GM10248 (cell line): ENCODE data around the gene WIPF2.

Source experiments
- CTCF ChIA-PET: fragments of 300-600 bp; sonication (Branson Sonifier 250); formaldehyde crosslinking; extraction: SDS; loops from one replicate; lab custom pipeline; 2021; ENCODE audit warnings: antibody characterized with exemption; lab: Yijun Ruan, JAX
- POLR2A ChIA-PET: fragments of 350-650 bp; sonication (Branson Sonifier 250); formaldehyde crosslinking; extraction: SDS; loops from one replicate; lab custom pipeline; 2020; ENCODE audit warnings: antibody characterized with exemption; lab: Yijun Ruan, JAX
- DNase-seq: peaks from one replicate; pipeline ENCODE4 v3.0.0; 2012; ENCODE audit errors: extremely low spot score
- CTCF ChIP-seq: IDR thresholded peaks from 2 replicates; pipeline ENCODE4 v1.5.1; 2012; ENCODE audit warnings: mild to moderate bottlenecking, low read depth; ENCODE audit errors: extremely low read depth, missing control alignments, control extremely low read depth

The WIPF2 gene

GRCh38 chr17:40251576-40251975 lies 32.5 kb downstream of the WIPF2 start:
- ChIA-PET CTCF (interaction anchor here (1.5 kb wide), 1 partner anchor 32 kb away, joined by 5 read pairs; no protein-coding TSS in a partner anchor), POLR2A (no interaction called here)
- no peak for TF ChIP-seq CTCF
- no peak for DNase-seq

- no peak for DNase-seq
- CTCF ChIA-PET = no interaction called here
- POLR2A ChIA-PET = no interaction called here
- no peak for TF ChIP-seq CTCF
These were observed 34.5 kb downstream of the WIPF2 start for GRCh38 chr17:40253565-40253964.

- TF ChIP-seq CTCF = no peak
- ChIA-PET CTCF (interaction anchor here (0.7 to 1.8 kb wide), 7 partner anchors 9 to 66 kb away, joined by 3 to 6 read pairs (median 4); no protein-coding TSS in a partner anchor), POLR2A (no interaction called here)
- DNase-seq = no peak
These were observed 40.4 kb downstream of the WIPF2 start for GRCh38 chr17:40259505-40259904.

- DNase-seq = no peak
- ChIA-PET POLR2A (no interaction called here), CTCF (interaction anchor here (0.9 to 1.8 kb wide), 3 partner anchors 8 to 21 kb away, joined by 3 to 6 read pairs (median 5); no protein-coding TSS in a partner anchor)
- no peak for TF ChIP-seq CTCF
These were observed 41.4 kb downstream of the WIPF2 start for GRCh38 chr17:40260528-40260927.

- no peak for TF ChIP-seq CTCF
- ChIA-PET POLR2A (no interaction called here), CTCF (no interaction called here)
- no peak for DNase-seq
These were observed 45.5 kb downstream of the WIPF2 start for GRCh38 chr17:40264458-40265185.

GRCh38 chr17:40265337-40265736 lies 46.2 kb downstream of the WIPF2 start:
- TF ChIP-seq CTCF = no peak
- DNase-seq = no peak
- POLR2A ChIA-PET = no interaction called here
- CTCF ChIA-PET = no interaction called here
